Measurements from ENCODE around the gene SSX4. TPM values are rescaled to one million over a fixed set of nuclear protein-coding genes. Genes with fewer than 3 reads are reported as not detected.
"Not testable (repeated sequence)": the region's sequence is repeated elsewhere in the genome, so short reads cannot be mapped to it uniquely, and the experiment has no call there.

The SSX4 gene
- not detected for total RNA-seq

- H3K4me3 ChIP-seq; H3K9me3 ChIP-seq; H3K27ac ChIP-seq; H3K36me3 ChIP-seq; H3K4me1 ChIP-seq; intact Hi-C loops (cut with DNase I); DNase-seq; H3K9ac ChIP-seq (ENCODE audit: low read depth in 2 of 2, low read length in 2 of 2); H3K27me3 ChIP-seq: not testable (repeated sequence)
These were observed at the start of gene SSX4 for GRCh38 chrX:48383239-48383638. TSS of gene SSX4 (plus strand) at chrX:48383539. CDS start at chrX:48384054, 515 bp downstream.

GRCh38 chrX:48346059-48346458, 37.3 kb upstream of the SSX4 start:
- H3K27me3 ChIP-seq; H3K36me3 ChIP-seq; H3K4me1 ChIP-seq; H3K4me3 ChIP-seq; intact Hi-C loops (cut with DNase I); H3K9ac ChIP-seq (ENCODE audit: low read depth in 2 of 2, low read length in 2 of 2); H3K9me3 ChIP-seq; DNase-seq; H3K27ac ChIP-seq: not testable (repeated sequence)

- H3K27me3 ChIP-seq; H3K4me3 ChIP-seq; H3K9me3 ChIP-seq; H3K27ac ChIP-seq; intact Hi-C loops (cut with DNase I); H3K36me3 ChIP-seq; DNase-seq; H3K4me1 ChIP-seq; H3K9ac ChIP-seq (ENCODE audit: low read depth in 2 of 2, low read length in 2 of 2): not testable (repeated sequence)
These were observed 26.8 kb upstream of the SSX4 start, which contains the start of gene SSX3 for GRCh38 chrX:48356315-48357094. TSS of gene SSX3 (minus strand) at chrX:48356703. CDS start at chrX:48355249, 1,454 bp downstream.

GRCh38 chrX:48357681-48358080, 25.7 kb upstream of the SSX4 start:
- no peaks in the 10 kb centered on the region for H3K9me3 ChIP-seq
- H3K4me3 ChIP-seq = no peak overlapping the region
- H3K9ac ChIP-seq (ENCODE audit: low read depth in 2 of 2, low read length in 2 of 2) = no peak overlapping the region
- H3K4me1 ChIP-seq = no peaks in the 10 kb centered on the region
- no peaks in the 10 kb centered on the region for H3K36me3 ChIP-seq
- DNase-seq = no peak
- H3K27ac ChIP-seq = no peak overlapping the region
- intact Hi-C loops (cut with DNase I) = no loop called here
- H3K27me3 ChIP-seq = no peaks in the 10 kb centered on the region
- no peak for TF ChIP-seq CTCF (IDR thresholded peaks at IDR 0.05)

GRCh38 chrX:48359281-48359680, 24.1 kb upstream of the SSX4 start:
- DNase-seq; H3K36me3 ChIP-seq; H3K4me3 ChIP-seq; H3K27me3 ChIP-seq; intact Hi-C loops (cut with DNase I); H3K4me1 ChIP-seq; H3K27ac ChIP-seq; H3K9me3 ChIP-seq; H3K9ac ChIP-seq (ENCODE audit: low read depth in 2 of 2, low read length in 2 of 2): not testable (repeated sequence)

GRCh38 chrX:48367717-48368408, 15.5 kb upstream of the SSX4 start:
- DNase-seq; H3K27me3 ChIP-seq; intact Hi-C loops (cut with DNase I); H3K27ac ChIP-seq; H3K4me1 ChIP-seq; H3K4me3 ChIP-seq; H3K9me3 ChIP-seq; H3K36me3 ChIP-seq; H3K9ac ChIP-seq (ENCODE audit: low read depth in 2 of 2, low read length in 2 of 2): not testable (repeated sequence)

GRCh38 chrX:48370408-48370807, 12.9 kb upstream of the SSX4 start:
- H3K9ac ChIP-seq (ENCODE audit: low read depth in 2 of 2, low read length in 2 of 2); H3K27ac ChIP-seq; H3K4me1 ChIP-seq; H3K27me3 ChIP-seq; intact Hi-C loops (cut with DNase I); DNase-seq; H3K9me3 ChIP-seq; H3K4me3 ChIP-seq; H3K36me3 ChIP-seq: not testable (repeated sequence)

GRCh38 chrX:48396931-48397330, 13.6 kb downstream of the SSX4 start:
- H3K9me3 ChIP-seq; intact Hi-C loops (cut with DNase I); DNase-seq; H3K4me3 ChIP-seq; H3K27ac ChIP-seq; H3K9ac ChIP-seq (ENCODE audit: low read depth in 2 of 2, low read length in 2 of 2); H3K27me3 ChIP-seq; H3K4me1 ChIP-seq; H3K36me3 ChIP-seq: not testable (repeated sequence)

- H3K4me3 ChIP-seq; intact Hi-C loops (cut with DNase I); DNase-seq: not testable (repeated sequence)
These were observed 14.5 kb downstream of the SSX4 start for GRCh38 chrX:48397825-48398224.

GRCh38 chrX:48411860-48412259, 28.5 kb downstream of the SSX4 start, which contains the start of gene SSX4B:
TSS of gene SSX4B (minus strand) at chrX:48411960. CDS start at chrX:48411372, 588 bp downstream.
- H3K9ac ChIP-seq (ENCODE audit: low read depth in 2 of 2, low read length in 2 of 2); H3K9me3 ChIP-seq; H3K4me1 ChIP-seq; H3K4me3 ChIP-seq; H3K36me3 ChIP-seq; intact Hi-C loops (cut with DNase I); H3K27ac ChIP-seq; H3K27me3 ChIP-seq; DNase-seq: not testable (repeated sequence)

More at GRCh38 chrX:48397825-48398224, 14.5 kb downstream of the SSX4 start:
- H3K27me3 ChIP-seq; H3K4me1 ChIP-seq; H3K27ac ChIP-seq; H3K9ac ChIP-seq (ENCODE audit: low read depth in 2 of 2, low read length in 2 of 2); H3K9me3 ChIP-seq; H3K36me3 ChIP-seq: not testable (repeated sequence)

- H3K27me3 ChIP-seq; H3K9ac ChIP-seq (ENCODE audit: low read depth in 2 of 2, low read length in 2 of 2); H3K27ac ChIP-seq; H3K36me3 ChIP-seq; DNase-seq; H3K4me1 ChIP-seq; H3K9me3 ChIP-seq; intact Hi-C loops (cut with DNase I); H3K4me3 ChIP-seq: not testable (repeated sequence)
These were observed 43.8 kb downstream of the SSX4 start for GRCh38 chrX:48427027-48427716.

GRCh38 chrX:48429606-48430005, 46.3 kb downstream of the SSX4 start:
- intact Hi-C loops (cut with DNase I); H3K27me3 ChIP-seq; H3K27ac ChIP-seq: not testable (repeated sequence)

More at GRCh38 chrX:48429606-48430005, 46.3 kb downstream of the SSX4 start:
- not testable (repeated sequence) for H3K4me3 ChIP-seq; H3K4me1 ChIP-seq; H3K9me3 ChIP-seq; H3K36me3 ChIP-seq; DNase-seq; H3K9ac ChIP-seq (ENCODE audit: low read depth in 2 of 2, low read length in 2 of 2)

Measured in colonic mucosa (tissue), 4 donors.